ENCODE results near the gene ACO2. TPM values are rescaled to one million over a fixed set of nuclear protein-coding genes. Genes with fewer than 3 reads are reported as not detected.

The ACO2 gene
- total and polyA plus RNA-seq, 2 of the 8 experiments (the other 6 are each of a cell fraction or from before 2014, with no cell fraction given): 52.8 to 75.4 TPM

- no peak for TF ChIP-seq EP300 (IDR thresholded peaks at IDR 0.05; ENCODE audit: borderline replicate concordance in 1 of 2, low read depth in 2 of 2, low read length in 2 of 2)
- no peak for TF ChIP-seq SAP30 (IDR thresholded peaks at IDR 0.05; ENCODE audit: insufficient read depth, insufficient replicate concordance, low read length)
- peak; percentile 71 for TF ChIP-seq SP1 (IDR thresholded peaks at IDR 0.05; ENCODE audit: low read depth, low read length)
- peak; percentile 34 to 61 (median 45); a peak in 3 of 4 replicates for TF ChIP-seq CTCF (IDR thresholded peaks at IDR 0.05; ENCODE audit: control extremely low read depth in 1 of 3, insufficient read depth in 1 of 3, low read depth in 1 of 3, low read length in 3 of 3)
- TF ChIP-seq POLR2AphosphoS5 (IDR thresholded peaks at IDR 0.05; ENCODE audit: low read depth, low read length): peak; percentile 66; the same call in 1 of the 2 replicates
- TF ChIP-seq RBBP5 (IDR thresholded peaks at IDR 0.05; ENCODE audit: borderline replicate concordance, low read depth, low read length): peak; percentile 95
- TF ChIP-seq ATF3 (IDR thresholded peaks at IDR 0.05; ENCODE audit: insufficient read depth, low read depth, low read length): no peak
- peak; percentile 65 for TF ChIP-seq ASH2L (IDR thresholded peaks at IDR 0.05; ENCODE audit: low read length)
- no peak for TF ChIP-seq SIX5 (IDR thresholded peaks at IDR 0.05; ENCODE audit: low read depth, low read length)
- peak in 1 of 2 experiments; percentile 29; a peak in 2 of 4 replicates for TF ChIP-seq RAD21 (IDR thresholded peaks at IDR 0.05 in 1 of 2, conservative IDR thresholded peaks at IDR 0.05 in 1 of 2; ENCODE audit: low read depth in 2 of 2, low read length in 2 of 2)
- no peak for TF ChIP-seq BCL11A (IDR thresholded peaks at IDR 0.05; ENCODE audit: low read depth in 2 of 2, low read length in 2 of 2)
- peak; percentile 15 to 85; a peak in 2 of 4 replicates for TF ChIP-seq SIN3A (conservative IDR thresholded peaks at IDR 0.05 in 1 of 2, IDR thresholded peaks at IDR 0.05 in 1 of 2; ENCODE audit: low read depth in 1 of 2, low read length in 2 of 2)
- peak; percentile 76 for TF ChIP-seq KDM4A (IDR thresholded peaks at IDR 0.05; ENCODE audit: low read depth, low read length, severe bottlenecking)
- TF ChIP-seq KDM1A (IDR thresholded peaks at IDR 0.05; ENCODE audit: borderline replicate concordance, low read length): peak; percentile 17; the same call in 1 of the 2 replicates
- no peak for TF ChIP-seq CEBPB (IDR thresholded peaks at IDR 0.05; ENCODE audit: low read depth, low read length)
- no peak for TF ChIP-seq CHD1 (IDR thresholded peaks at IDR 0.05; ENCODE audit: low read depth, low read length)
- TF ChIP-seq MAX (IDR thresholded peaks at IDR 0.05): peak; percentile 90
- TF ChIP-seq MAFK (IDR thresholded peaks at IDR 0.05; ENCODE audit: low read depth, low read length): no peak
- no peak for TF ChIP-seq KDM5A (IDR thresholded peaks at IDR 0.05; ENCODE audit: low read length)
Measured at GRCh38 chr22:41543854-41544670, 75.1 kb downstream of the ACO2 start, which contains the start of gene POLR3H (continued).

Data from H1 (cell line).